Bronchial epithelial cell (primary cell): Measurements from ENCODE around the gene TCHHL1. TPM values are rescaled to one million over a fixed set of nuclear protein-coding genes. Genes with fewer than 3 reads are reported as not detected.
"Not testable (repeated sequence)": the region's sequence is repeated elsewhere in the genome, so short reads cannot be mapped to it uniquely, and the experiment has no call there.

ENCODE experiments used
- DNase-seq: peaks from one replicate; pipeline ENCODE4 v3.0.0-alpha.2; 2010; ENCODE audit warnings: low read depth
- FAIRE-seq: peaks from 2 replicates; lab custom pipeline; 2011; peaks lifted over from hg19 to GRCh38; lab: Jason Lieb, UNC
- H3K27me3 ChIP-seq: 2 replicates; pipeline ENCODE4 v1.5.1; 2011; ENCODE audit warnings: low read length; ENCODE audit not compliant: control insufficient read depth, insufficient read depth
- H3K36me3 ChIP-seq: 2 replicates; pipeline ENCODE4 v1.5.1; 2011; ENCODE audit warnings: low read length; ENCODE audit not compliant: control insufficient read depth, insufficient read depth
- H3K4me3 ChIP-seq: 2 replicates; pipeline ENCODE4 v1.5.1; 2011; ENCODE audit warnings: mild to moderate bottlenecking, low read depth, low read length, control low read depth
- total RNA-seq: library from RNA; depleted of rRNA; stranded (reverse); fragments of >200 nt; gene quantifications from 2 replicates; pipeline ENCODE4 v1.2.1, GENCODE V29; 2014
- TF ChIP-seq, protein P1 (sequence below): IDR thresholded peaks from 2 replicates; pipeline ENCODE4 v1.5.1; 2011; ENCODE audit warnings: mild to moderate bottlenecking, moderate library complexity, low read length, control low read depth, inconsistent platforms; ENCODE audit not compliant: insufficient read depth, severe bottlenecking

TCHHL1 gene
- total RNA-seq, 1 donor from 2014 or later: not detected

- TF ChIP-seq, protein P1, sequence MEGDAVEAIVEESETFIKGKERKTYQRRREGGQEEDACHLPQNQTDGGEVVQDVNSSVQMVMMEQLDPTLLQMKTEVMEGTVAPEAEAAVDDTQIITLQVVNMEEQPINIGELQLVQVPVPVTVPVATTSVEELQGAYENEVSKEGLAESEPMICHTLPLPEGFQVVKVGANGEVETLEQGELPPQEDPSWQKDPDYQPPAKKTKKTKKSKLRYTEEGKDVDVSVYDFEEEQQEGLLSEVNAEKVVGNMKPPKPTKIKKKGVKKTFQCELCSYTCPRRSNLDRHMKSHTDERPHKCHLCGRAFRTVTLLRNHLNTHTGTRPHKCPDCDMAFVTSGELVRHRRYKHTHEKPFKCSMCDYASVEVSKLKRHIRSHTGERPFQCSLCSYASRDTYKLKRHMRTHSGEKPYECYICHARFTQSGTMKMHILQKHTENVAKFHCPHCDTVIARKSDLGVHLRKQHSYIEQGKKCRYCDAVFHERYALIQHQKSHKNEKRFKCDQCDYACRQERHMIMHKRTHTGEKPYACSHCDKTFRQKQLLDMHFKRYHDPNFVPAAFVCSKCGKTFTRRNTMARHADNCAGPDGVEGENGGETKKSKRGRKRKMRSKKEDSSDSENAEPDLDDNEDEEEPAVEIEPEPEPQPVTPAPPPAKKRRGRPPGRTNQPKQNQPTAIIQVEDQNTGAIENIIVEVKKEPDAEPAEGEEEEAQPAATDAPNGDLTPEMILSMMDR: no peak
- H3K27me3 ChIP-seq: peaks cover 6% of the 10 kb centered on the region
- FAIRE-seq (no peak), DNase-seq (no peak)
- H3K36me3 ChIP-seq: no peaks in the 10 kb centered on the region
- no peak overlapping the region for H3K4me3 ChIP-seq
Observed at GRCh38 chr1:152084853-152085252, 4.0 kb downstream of the TCHHL1 start.

DNA sequence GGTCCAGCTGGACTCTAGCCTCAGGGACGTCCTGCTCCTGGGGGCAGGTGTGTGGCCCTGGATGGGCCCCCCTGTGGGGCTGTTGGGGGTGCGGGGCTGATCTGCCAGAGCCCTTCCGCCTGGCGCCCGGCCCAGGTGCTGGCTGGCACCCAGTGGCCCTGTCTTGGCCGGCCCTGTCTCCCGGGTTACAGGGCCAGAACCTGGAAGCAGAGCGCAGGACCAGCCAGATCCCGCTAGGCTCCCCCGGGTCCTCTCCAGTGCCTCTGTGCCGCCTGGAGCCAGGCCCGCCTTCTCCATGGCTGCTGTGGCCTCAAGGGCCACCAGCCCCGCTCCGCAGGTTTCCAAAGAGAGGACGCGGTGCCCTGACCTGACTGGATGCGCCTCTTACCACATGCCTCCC is 7.8 kb downstream of the TCHHL1 start:
- H3K36me3 ChIP-seq, FAIRE-seq, H3K4me3 ChIP-seq, H3K27me3 ChIP-seq, DNase-seq: not testable (repeated sequence)

DNA sequence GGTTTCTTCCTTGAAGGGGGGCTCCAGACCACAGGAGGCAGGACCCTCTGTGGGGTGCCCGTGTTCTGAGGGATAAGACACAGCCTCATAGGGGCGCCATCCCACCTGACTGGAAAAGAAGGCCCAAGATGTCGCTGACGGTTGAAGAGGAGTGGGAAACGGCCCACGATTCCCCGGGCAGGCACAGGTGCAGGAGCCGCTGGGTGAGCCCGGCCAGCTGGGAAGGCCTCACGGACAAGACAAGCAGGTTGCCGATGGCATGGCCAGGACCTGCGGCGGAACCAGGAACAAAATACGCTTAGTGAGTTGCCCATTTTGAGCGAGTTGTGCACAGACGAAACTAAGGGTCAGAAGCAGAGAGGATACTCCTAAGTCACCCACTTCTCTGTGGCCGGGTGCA is 8.4 kb downstream of the TCHHL1 start:
- H3K27me3 ChIP-seq, H3K36me3 ChIP-seq, DNase-seq, FAIRE-seq, H3K4me3 ChIP-seq: not testable (repeated sequence)

GRCh38 chr1:152078831-152079441 is 9.9 kb downstream of the TCHHL1 start:
- Histone ChIP-seq H3K4me3 (no peak overlapping the region), H3K27me3 (peaks cover 2% of the 10 kb centered on the region), H3K36me3 (no peaks in the 10 kb centered on the region)
- DNase-seq (no peak), FAIRE-seq (no peak)
- TF ChIP-seq, protein P1: no peak

GRCh38 chr1:152072311-152072710 is 16.6 kb downstream of the TCHHL1 start:
- H3K27me3 ChIP-seq: peaks cover 6% of the 10 kb centered on the region
- DNase-seq (no peak), FAIRE-seq (peak; percentile 13)
- TF ChIP-seq, protein P1: no peak
- H3K36me3 ChIP-seq: no peaks in the 10 kb centered on the region
- no peak overlapping the region for H3K4me3 ChIP-seq

- FAIRE-seq (no peak), DNase-seq (no peak)
- no peak overlapping the region for H3K4me3 ChIP-seq
- H3K27me3 ChIP-seq: peaks cover 5% of the 10 kb centered on the region
- TF ChIP-seq, protein P1: no peak
- no peaks in the 10 kb centered on the region for H3K36me3 ChIP-seq
Observed at GRCh38 chr1:152071123-152071522, 17.7 kb downstream of the TCHHL1 start.

DNA sequence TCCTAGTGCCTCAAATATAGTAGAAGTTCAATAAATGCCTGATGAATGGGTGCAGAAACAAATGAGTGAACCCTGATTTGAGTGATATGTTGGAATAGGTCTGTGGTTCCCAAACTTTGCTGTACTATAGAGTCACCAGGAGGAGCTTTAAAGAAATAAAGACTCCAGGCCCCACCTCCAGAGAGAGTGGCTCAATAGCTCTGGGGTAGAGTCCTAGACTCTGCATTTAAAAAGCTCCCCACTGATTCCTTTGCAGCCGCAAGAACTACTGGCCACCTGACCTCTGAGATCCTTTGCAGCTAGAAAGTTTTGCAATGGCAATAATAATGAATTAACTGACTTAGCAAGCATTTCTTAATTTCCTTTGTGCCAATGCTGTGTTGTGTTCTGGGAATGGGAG is 20.9 kb downstream of the TCHHL1 start:
- TF ChIP-seq, protein P1: no peak
- DNase-seq (no peak), FAIRE-seq (no peak)
- Histone ChIP-seq H3K4me3 (no peak overlapping the region), H3K36me3 (no peaks in the 10 kb centered on the region), H3K27me3 (peaks cover 5% of the 10 kb centered on the region)
